Activated CD4-positive, alpha-beta T cell treated with anti-CD3 and anti-CD28 coated beads, Interleukin-10, Interleukin-2, amounts not matched to agents 100 ng/mL and 50 ng/mL, durations not matched to agents 16 hours and 8 hours (primary cell): Measurements from ENCODE around the gene PHIP.
"Not testable (repeated sequence)": the region's sequence is repeated elsewhere in the genome, so short reads cannot be mapped to it uniquely, and the experiment has no call there.

Experiments used
- DNase-seq: peaks from one replicate; pipeline ENCODE4 v3.0.0-alpha.2; 2020

PHIP gene

DNA sequence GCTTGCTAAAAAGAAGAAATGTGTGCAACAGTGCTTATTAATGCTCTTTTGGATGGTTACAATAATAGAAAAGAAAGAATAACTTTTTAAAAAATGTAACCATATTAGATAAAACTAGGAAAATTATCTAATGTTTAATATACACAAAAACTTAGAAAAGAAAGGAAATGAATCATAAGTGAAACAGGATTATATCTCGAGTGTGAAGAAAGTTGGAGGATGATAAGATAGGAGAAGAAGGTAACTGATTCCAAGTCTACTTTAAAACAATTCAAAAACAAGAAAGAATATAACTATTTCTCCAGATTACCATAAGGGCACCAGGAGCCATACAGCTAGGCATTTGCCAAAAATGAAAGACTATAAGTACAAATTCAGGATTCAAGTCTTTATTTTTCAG is 73.0 kb downstream of the PHIP start:
- no peak for DNase-seq

GRCh38 chr6:79004239-79004638 is 73.8 kb downstream of the PHIP start:
- DNase-seq: no peak

GRCh38 chr6:79001415-79001814 is 76.6 kb downstream of the PHIP start:
- DNase-seq: no peak

DNA sequence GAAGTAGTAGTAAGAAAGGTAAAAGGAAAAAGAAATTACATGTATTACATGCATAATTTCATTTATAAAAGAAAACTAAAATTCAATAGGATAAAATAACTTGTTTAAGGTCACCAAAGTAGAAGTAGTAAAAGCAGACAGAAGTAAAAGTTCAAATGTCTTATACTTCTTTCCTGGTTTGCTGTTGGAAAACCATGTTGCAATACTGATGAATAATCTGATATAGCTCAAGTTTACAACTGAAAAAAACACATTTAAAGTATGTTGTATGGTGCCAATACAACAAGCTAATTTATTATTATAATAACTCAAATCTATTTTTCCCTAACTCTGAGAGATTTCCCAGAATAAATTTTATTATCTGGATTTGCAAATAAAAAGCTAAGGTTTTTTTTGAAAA is 78.3 kb downstream of the PHIP start:
- no peak for DNase-seq

GRCh38 chr6:78995946-78996345 is 82.1 kb downstream of the PHIP start:
- DNase-seq: no peak

- DNase-seq: no peak
Measured at GRCh38 chr6:78995346-78995745, 82.7 kb downstream of the PHIP start.

DNA sequence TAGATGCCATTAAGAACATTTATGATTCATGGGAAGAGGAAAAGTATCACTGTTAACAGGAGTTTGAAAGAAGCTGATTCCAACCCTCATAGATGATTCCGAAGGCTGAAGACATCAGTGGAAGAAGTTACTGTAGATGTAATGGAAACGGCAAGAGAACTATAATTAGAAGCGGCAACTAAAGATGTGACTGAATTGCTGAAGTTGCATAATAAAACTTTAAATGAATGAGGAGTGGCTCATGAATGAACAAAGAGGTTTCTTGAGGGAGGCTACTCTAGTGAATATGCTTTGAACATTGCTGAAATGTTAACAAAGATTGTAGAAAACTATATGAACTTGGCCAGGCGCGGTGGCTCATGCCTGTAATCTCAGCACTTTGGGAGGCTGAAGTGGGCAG is 84.1 kb downstream of the PHIP start:
- DNase-seq: no peak

GRCh38 chr6:78989191-78989590 is 88.9 kb downstream of the PHIP start:
- no peak for DNase-seq

DNA sequence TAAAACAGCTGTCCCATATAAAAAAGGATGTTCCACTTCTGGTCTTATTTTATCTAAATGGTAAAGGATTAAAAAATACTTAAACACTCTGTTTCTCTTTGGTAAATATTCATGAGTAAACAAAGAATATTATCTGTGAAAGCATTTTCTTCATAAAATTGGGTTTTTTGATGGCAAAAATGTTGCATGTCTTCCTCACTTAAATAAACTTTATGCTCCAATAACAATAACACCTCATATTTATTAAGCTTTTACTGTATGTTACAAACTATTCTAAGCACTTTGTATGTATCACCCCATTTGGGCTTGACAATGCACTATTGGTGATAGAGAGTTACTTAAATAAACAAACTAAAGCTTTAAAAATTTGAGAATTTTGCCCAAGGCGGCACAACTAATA is 91.9 kb downstream of the PHIP start:
- no peak for DNase-seq

GRCh38 chr6:78984225-78984950 is 93.7 kb downstream of the PHIP start:
- DNase-seq: no peak

DNA sequence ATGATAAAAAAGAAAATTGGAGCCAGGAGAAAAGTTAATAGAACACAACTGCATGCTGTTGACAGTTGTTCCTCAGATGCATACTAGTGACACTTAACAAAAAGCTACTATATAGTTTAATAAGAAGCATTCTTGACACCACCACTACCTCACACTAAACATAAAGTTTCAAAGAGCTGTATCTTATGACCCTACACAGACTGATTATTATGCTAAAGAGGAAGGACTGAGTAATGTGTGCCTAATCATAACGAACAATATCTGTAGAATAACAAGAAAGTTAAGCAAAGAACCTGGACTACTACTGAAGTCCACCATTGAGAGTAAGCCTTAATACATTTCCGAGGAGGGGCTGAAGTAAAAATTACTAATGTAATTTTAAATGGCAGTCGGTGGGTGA is 110.9 kb downstream of the PHIP start:
- DNase-seq: no peak

GRCh38 chr6:78966542-78966941 is 111.5 kb downstream of the PHIP start:
- no peak for DNase-seq

GRCh38 chr6:78962448-78962847 is 115.6 kb downstream of the PHIP start:
- DNase-seq: no peak

DNA sequence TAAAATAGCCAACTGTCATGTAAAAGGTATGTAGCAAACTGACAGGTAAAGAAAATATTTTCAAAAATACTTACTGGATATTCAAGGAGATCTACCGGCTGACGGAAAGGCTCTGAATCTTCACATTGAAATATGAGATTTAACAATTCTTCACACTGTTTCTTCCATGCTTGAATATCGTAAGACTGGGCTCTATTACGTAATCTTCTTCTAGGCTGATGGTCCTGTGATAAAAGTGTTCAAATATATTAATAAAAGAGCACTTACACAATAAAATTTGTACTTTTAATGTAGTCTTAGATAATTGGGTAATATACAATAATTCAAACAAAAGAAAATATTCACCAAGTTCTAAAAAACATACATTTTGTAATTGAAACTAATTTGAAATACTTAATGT is 123.3 kb downstream of the PHIP start:
- DNase-seq: no peak

- DNase-seq: no peak
Measured at GRCh38 chr6:78953798-78954197, 124.3 kb downstream of the PHIP start.

- no peak for DNase-seq
Measured at GRCh38 chr6:78952362-78952761, 125.7 kb downstream of the PHIP start.

- no peak for DNase-seq
Measured at GRCh38 chr6:78948785-78949184, 129.3 kb downstream of the PHIP start.

DNA sequence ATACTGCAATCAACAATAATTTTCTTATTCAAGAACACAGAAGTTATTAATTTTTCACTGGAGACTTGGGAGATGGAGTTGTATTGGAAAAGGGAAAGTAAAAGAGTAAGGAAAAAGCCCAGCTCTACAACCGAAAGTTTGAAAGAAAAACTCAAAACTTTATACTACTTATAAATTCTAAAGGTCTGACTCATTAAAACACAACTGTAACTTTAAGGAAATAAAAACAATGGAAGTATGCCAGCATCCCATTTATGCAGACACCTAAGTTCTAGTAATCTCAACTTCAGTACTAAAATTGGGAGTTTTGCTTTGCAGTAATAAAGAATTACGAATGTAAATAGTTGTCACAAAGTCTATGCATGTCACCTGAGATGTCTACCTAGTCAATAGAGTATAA is 130.1 kb downstream of the PHIP start:
- DNase-seq: no peak

- no peak for DNase-seq
Measured at GRCh38 chr6:78947529-78947928, 130.5 kb downstream of the PHIP start.

- DNase-seq: no peak
Measured at GRCh38 chr6:78942446-78942845, 135.6 kb downstream of the PHIP start.

- no peak for DNase-seq
Measured at GRCh38 chr6:78936515-78936914, 141.5 kb downstream of the PHIP start.

- no peak for DNase-seq
Measured at GRCh38 chr6:78935553-78935952, 142.5 kb downstream of the PHIP start.

DNA sequence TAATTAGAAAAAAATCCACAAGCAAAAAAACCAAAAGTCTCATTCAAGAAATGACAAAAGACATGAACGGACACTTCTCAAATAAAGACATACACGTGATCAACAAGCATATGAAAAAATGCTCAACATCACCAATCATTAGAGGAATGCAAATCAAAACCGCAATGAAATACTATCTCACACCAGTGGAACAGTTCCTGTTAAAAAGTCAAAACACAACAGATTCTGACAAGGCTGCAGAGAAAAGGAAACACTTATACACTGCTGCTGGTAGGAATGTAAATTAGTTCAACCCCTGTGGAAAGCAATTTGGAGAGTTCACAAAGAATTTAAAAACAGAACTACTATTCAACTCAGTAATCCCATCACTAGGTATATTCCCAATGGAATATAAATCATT is 152.7 kb downstream of the PHIP start:
- DNase-seq: no peak

DNA sequence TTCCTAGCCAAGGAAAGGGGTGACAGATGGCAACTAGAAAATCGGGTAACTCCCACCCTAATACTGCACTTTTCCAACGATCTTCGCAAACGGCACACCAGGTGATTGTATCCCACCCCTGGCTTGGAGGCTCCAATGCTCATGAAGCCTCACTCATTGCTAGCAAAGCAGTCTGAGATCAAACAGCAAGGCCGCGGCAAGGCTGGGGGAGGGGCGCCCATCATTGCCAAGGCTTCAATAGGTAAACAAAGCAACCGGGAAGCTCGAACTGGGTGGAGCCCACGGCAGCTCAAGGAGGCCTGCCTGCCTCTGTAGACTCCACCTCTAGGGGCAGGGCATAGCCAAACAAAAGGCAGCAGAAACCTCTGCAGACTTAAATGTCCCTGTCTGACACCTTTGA is 156.9 kb downstream of the PHIP start:
- DNase-seq: not testable (repeated sequence)

DNA sequence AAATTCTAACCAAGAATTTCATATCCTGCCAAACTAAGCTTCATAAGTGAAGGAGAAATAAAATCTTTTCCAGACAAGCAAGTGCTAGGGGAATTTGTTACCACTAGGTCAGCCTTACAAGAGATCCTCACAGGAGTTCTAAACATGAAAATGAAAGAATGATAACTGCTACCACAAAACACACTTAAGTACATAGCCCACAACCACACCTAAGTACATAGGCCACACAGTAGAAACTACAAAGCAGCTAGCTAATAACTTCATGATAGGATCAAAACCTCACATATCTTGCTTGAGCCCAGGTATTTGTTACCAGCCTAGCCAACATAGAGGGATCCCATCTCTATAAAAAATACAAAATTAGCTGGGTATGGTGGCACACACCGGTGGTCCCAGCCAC is 160.3 kb downstream of the PHIP start:
- DNase-seq: no peak

- DNase-seq: no peak
Measured at GRCh38 chr6:78916411-78916810, 161.6 kb downstream of the PHIP start.
